OCI-LY7 (cell line): ENCODE data around the gene PFN2. TPM values are rescaled to one million over a fixed set of nuclear protein-coding genes. Genes with fewer than 3 reads are reported as not detected.

Experiments used
- BruUV-seq: library from RNA; stranded (reverse); fragments of 400-500 nt; replicated peaks from 2 replicates; lab custom pipeline; 2021; lab: Mats Ljungman, UMichigan
- CTCF ChIA-PET: fragments of 300-600 bp; sonication (Branson Sonifier 250); formaldehyde crosslinking; loops from one replicate; lab custom pipeline; 2022; ENCODE audit warnings: antibody characterized with exemption; ENCODE audit not compliant: unreplicated experiment; lab: Charles Lee
- POLR2A ChIA-PET: fragments of 300-600 bp; sonication (Branson Sonifier 250); formaldehyde crosslinking; loops from one replicate; lab custom pipeline; 2022; ENCODE audit warnings: antibody characterized with exemption; lab: Charles Lee
- DNase-seq: peaks from one replicate; pipeline ENCODE4 v3.0.0-alpha.2; 2015; ENCODE audit warnings: low spot score
- H2AFZ ChIP-seq: fragments of 200-600 bp; sonication (generic), shearing (Covaris generic); 2 replicates; pipeline ENCODE4 v1.6.1; 2014; ENCODE audit warnings: mild to moderate bottlenecking, antibody characterized with exemption, low read length, moderate library complexity
- H3K27ac ChIP-seq: fragments of 200-600 bp; sonication (generic); 2 replicates; pipeline ENCODE4 v1.5.1; 2014; ENCODE audit warnings: mixed run types, low read depth, mild to moderate bottlenecking, moderate library complexity, low read length, inconsistent platforms; ENCODE audit not compliant: poor library complexity, severe bottlenecking
- H3K36me3 ChIP-seq: fragments of 200-600 bp; sonication (generic); 2 replicates; pipeline ENCODE4 v1.6.1; 2014; ENCODE audit warnings: mild to moderate bottlenecking, antibody characterized with exemption, low read length, moderate library complexity, mixed read lengths; ENCODE audit not compliant: insufficient read depth
- H3K4me1 ChIP-seq: fragments of 200-600 bp; sonication (generic); 2 replicates; pipeline ENCODE4 v1.5.1; 2014; ENCODE audit warnings: mild to moderate bottlenecking, low read length; ENCODE audit not compliant: insufficient read depth, poor library complexity, severe bottlenecking
- H3K4me2 ChIP-seq: fragments of 200-600 bp; sonication (generic); 2 replicates; pipeline ENCODE4 v1.6.1; 2014; ENCODE audit warnings: mild to moderate bottlenecking, low read length
- H3K4me3 ChIP-seq: fragments of 200-600 bp; sonication (generic); 2 replicates; pipeline ENCODE4 v1.5.1; 2014; ENCODE audit warnings: mild to moderate bottlenecking, low read depth, low read length; ENCODE audit not compliant: poor library complexity, severe bottlenecking
- H3K79me2 ChIP-seq: fragments of 200-600 bp; sonication (generic); 2 replicates; pipeline ENCODE4 v1.6.1; 2016; ENCODE audit warnings: low read depth, mild to moderate bottlenecking, low read length, moderate library complexity, mixed read lengths; ENCODE audit not compliant: insufficient read depth
- H3K9me2 ChIP-seq: fragments of 200-600 bp; sonication (generic); 2 replicates; pipeline ENCODE4 v1.6.1; 2016; ENCODE audit warnings: mild to moderate bottlenecking, low read length, mixed read lengths; ENCODE audit not compliant: insufficient read depth
- H3K9me3 ChIP-seq: fragments of 200-600 bp; sonication (generic); 2 replicates; pipeline ENCODE4 v1.6.1; 2014; ENCODE audit warnings: mild to moderate bottlenecking, mixed run types, low read length, mixed read lengths
- H4K20me1 ChIP-seq: fragments of 200-600 bp; sonication (generic); 2 replicates; pipeline ENCODE4 v1.6.1; 2014; ENCODE audit warnings: mild to moderate bottlenecking, antibody characterized with exemption, low read length, moderate library complexity, mixed read lengths; ENCODE audit not compliant: insufficient read depth
- CTCF ChIP-seq: fragments of 200-600 bp; sonication (generic); conservative IDR thresholded peaks from 2 replicates; pipeline ENCODE4 v1.5.1; 2014; ENCODE audit warnings: mild to moderate bottlenecking, antibody characterized with exemption, low read length, moderate library complexity, mixed read lengths
- EZH2phosphoT487 ChIP-seq: fragments of 200-600 bp; sonication (generic); IDR thresholded peaks from 2 replicates; pipeline ENCODE4 v1.6.1; 2018; ENCODE audit warnings: low read depth, borderline replicate concordance, mild to moderate bottlenecking, mixed run types, antibody characterized with exemption, low read length, moderate library complexity, mixed read lengths
- intact Hi-C: fragments of 100-400 bp; cut with micrococcal nuclease; formaldehyde crosslinking; loops from one replicate; pipeline ENCODE4 v1.10.0; 2022; ENCODE audit not compliant: unreplicated experiment
- total RNA-seq, 2 experiments: library from RNA; depleted of rRNA in 1 of 2; stranded (reverse); fragments of >200 nt in 1 of 2; shearing (Covaris generic) in 1 of 2; gene quantifications; 2 replicates each; pipeline ENCODE4 v1.2.3, GENCODE V29; 2014 to 2022

Gene PFN2
- total RNA-seq, 2 experiments from 2014 or later: 2.6 to 32.3 TPM

GRCh38 chr3:149963485-149963884, 7.2 kb downstream of the PFN2 start:
- TF ChIP-seq CTCF: no peak
- no peak for TF ChIP-seq EZH2phosphoT487
- H3K36me3 ChIP-seq: no peaks in the 10 kb centered on the region
- no peaks in the 10 kb centered on the region for H3K9me3 ChIP-seq
- no peak overlapping the region for H2AFZ ChIP-seq
- ChIA-PET POLR2A (interaction anchor here (0.6 to 1.3 kb wide), 3 partner anchors 8 to 25 kb away, joined by 3 to 4 read pairs (median 3); no protein-coding TSS in a partner anchor), CTCF (no interaction called here)
- no peak for DNase-seq
- no peak overlapping the region for H3K4me3 ChIP-seq
- no peak overlapping the region for H3K4me2 ChIP-seq
- intact Hi-C loops: no loop called here
- no TSS peak for BruUV-seq
- H3K79me2 ChIP-seq: no peaks in the 10 kb centered on the region
- H3K4me1 ChIP-seq: no peaks in the 10 kb centered on the region
- H3K9me2 ChIP-seq: no peaks in the 10 kb centered on the region
- no peaks in the 10 kb centered on the region; the same call in 1 of the 2 replicates for H4K20me1 ChIP-seq
- H3K27ac ChIP-seq: no peak overlapping the region

- no peak for DNase-seq
- BruUV-seq: no TSS peak
- ChIA-PET CTCF (no interaction called here), POLR2A (no interaction called here)
- intact Hi-C loops: no loop called here
- Histone ChIP-seq H3K4me1 (no peaks in the 10 kb centered on the region), H3K4me2 (no peak overlapping the region), H2AFZ (no peak overlapping the region), H3K9me2 (no peaks in the 10 kb centered on the region), H3K79me2 (no peaks in the 10 kb centered on the region), H3K27ac (no peak overlapping the region), H4K20me1 (no peaks in the 10 kb centered on the region), H3K9me3 (no peaks in the 10 kb centered on the region), H3K4me3 (no peak overlapping the region), H3K36me3 (no peaks in the 10 kb centered on the region)
- TF ChIP-seq EZH2phosphoT487: no peak
- TF ChIP-seq CTCF: no peak
Observed at GRCh38 chr3:149959443-149959842, 11.3 kb downstream of the PFN2 start.

GRCh38 chr3:149958171-149958796, 12.4 kb downstream of the PFN2 start:
- Histone ChIP-seq H3K4me2 (no peak overlapping the region), H3K4me3 (no peak overlapping the region), H3K9me3 (no peaks in the 10 kb centered on the region), H2AFZ (no peak overlapping the region), H3K36me3 (no peaks in the 10 kb centered on the region), H3K79me2 (no peaks in the 10 kb centered on the region), H3K4me1 (no peaks in the 10 kb centered on the region), H3K9me2 (no peaks in the 10 kb centered on the region), H4K20me1 (no peaks in the 10 kb centered on the region), H3K27ac (no peak overlapping the region)
- TF ChIP-seq CTCF (no peak), EZH2phosphoT487 (no peak)
- BruUV-seq: no TSS peak
- ChIA-PET POLR2A (interaction anchor here (0.6 to 1.5 kb wide), 7 partner anchors 8 to 282 kb away, joined by 3 to 6 read pairs (median 4); partner anchors contain the start of gene PFN2), CTCF (no interaction called here)
- DNase-seq: no peak
- intact Hi-C loops: no loop called here
